Liver (tissue), 9 donors: Measurements from ENCODE around the gene PLXDC2. TPM values are rescaled to one million over a fixed set of nuclear protein-coding genes. Genes with fewer than 3 reads are reported as not detected.

Experiments used
- DNase-seq: peaks from one replicate; pipeline ENCODE4 v3.0.0-alpha.2; 2017; ENCODE audit warnings: low spot score
- H3K27ac ChIP-seq, 2 donors: one replicate each; pipeline ENCODE4 v1.7.0; 2013; ENCODE audit warnings: inconsistent platforms in 2 of 2, low read length in 2 of 2, control low read depth in 1 of 2, low read depth in 1 of 2, mild to moderate bottlenecking in 1 of 2
- H3K27me3 ChIP-seq, 4 donors: one replicate each; pipeline versions ENCODE4 v1.6.1 to v1.7.0; 2013; ENCODE audit warnings: low read length in 3 of 4, inconsistent platforms in 1 of 4, mild to moderate bottlenecking in 1 of 4, moderate library complexity in 1 of 4; ENCODE audit not compliant: control insufficient read depth in 4 of 4, insufficient read depth in 4 of 4
- H3K36me3 ChIP-seq, 4 donors: one replicate each; pipeline versions ENCODE4 v1.6.1 to v1.7.0; 2013; ENCODE audit warnings: low read length in 3 of 4, mild to moderate bottlenecking in 3 of 4, low read depth in 1 of 4, moderate library complexity in 1 of 4; ENCODE audit not compliant: control insufficient read depth in 4 of 4, insufficient read depth in 3 of 4
- H3K4me1 ChIP-seq, 4 donors: one replicate each; pipeline versions ENCODE4 v1.6.1 to v1.7.0; 2013; ENCODE audit warnings: low read length in 3 of 4, mild to moderate bottlenecking in 3 of 4, moderate library complexity in 1 of 4; ENCODE audit not compliant: control insufficient read depth in 4 of 4, insufficient read depth in 4 of 4
- H3K4me3 ChIP-seq, 3 donors: one replicate each; pipeline versions ENCODE4 v1.6.1 to v1.7.0; 2013; ENCODE audit warnings: low read length in 3 of 3, control low read depth in 1 of 3, low read depth in 1 of 3, mild to moderate bottlenecking in 1 of 3
- H3K9ac ChIP-seq, 2 donors: one replicate each; pipeline ENCODE4 v1.7.0; 2013; ENCODE audit warnings: low read length in 2 of 2, mild to moderate bottlenecking in 2 of 2, moderate library complexity in 2 of 2, control low read depth in 1 of 2, low read depth in 1 of 2
- H3K9me3 ChIP-seq, 4 donors: one replicate each; pipeline versions ENCODE4 v1.6.1 to v1.7.0; 2013; ENCODE audit warnings: low read length in 3 of 4; ENCODE audit not compliant: control insufficient read depth in 4 of 4
- ATF3 ChIP-seq: IDR thresholded peaks from 2 replicates; pipeline ENCODE4 v1.6.1; 2016; ENCODE audit warnings: antibody characterized with exemption
- CTCF ChIP-seq: fragments of 150-350 bp; IDR thresholded peaks from 2 replicates; pipeline ENCODE4 v1.5.1; 2017; ENCODE audit warnings: improper control_type of control experiment, low read depth, low read length; ENCODE audit not compliant: missing input control
- EGR1 ChIP-seq, 2 donors: IDR thresholded peaks; 2 replicates each; pipeline ENCODE4 v1.6.1; 2016 to 2018; ENCODE audit warnings: antibody characterized with exemption in 2 of 2, low read depth in 2 of 2
- FOXA1 ChIP-seq: IDR thresholded peaks from 2 replicates; pipeline ENCODE4 v1.6.1; 2016; ENCODE audit warnings: antibody characterized with exemption
- FOXA2 ChIP-seq: IDR thresholded peaks from 2 replicates; pipeline ENCODE4 v1.6.1; 2016; ENCODE audit warnings: antibody characterized with exemption
- GABPA ChIP-seq, 2 donors: IDR thresholded peaks in 1 of 2; conservative IDR thresholded peaks in 1 of 2; 2 replicates each; pipeline ENCODE4 v1.6.1; 2016; ENCODE audit warnings: antibody characterized with exemption in 2 of 2, mild to moderate bottlenecking in 1 of 2, moderate library complexity in 1 of 2
- HNF4A ChIP-seq, 2 donors: conservative IDR thresholded peaks; 2 replicates each; pipeline ENCODE4 v1.6.1; 2016; ENCODE audit warnings: antibody characterized with exemption in 2 of 2, mild to moderate bottlenecking in 2 of 2
- HNF4G ChIP-seq: IDR thresholded peaks from 2 replicates; pipeline ENCODE4 v1.6.1; 2016; ENCODE audit warnings: antibody characterized with exemption
- JUND ChIP-seq, 2 donors: IDR thresholded peaks; 2 replicates each; pipeline ENCODE4 v1.6.1; 2016; ENCODE audit warnings: antibody characterized with exemption in 2 of 2
- NR2F2 ChIP-seq: IDR thresholded peaks from 2 replicates; pipeline ENCODE4 v1.6.1; 2016; ENCODE audit warnings: antibody characterized with exemption
- RAD21 ChIP-seq, 2 donors: IDR thresholded peaks; 2 replicates each; pipeline ENCODE4 v1.6.1; 2016; ENCODE audit warnings: antibody characterized with exemption in 2 of 2, mild to moderate bottlenecking in 2 of 2
- REST ChIP-seq: IDR thresholded peaks from 2 replicates; pipeline ENCODE4 v1.6.1; 2016; ENCODE audit warnings: antibody characterized with exemption, mild to moderate bottlenecking
- RXRA ChIP-seq, 2 donors: IDR thresholded peaks; 2 replicates each; pipeline ENCODE4 v1.6.1; 2017 to 2018; ENCODE audit warnings: antibody characterized with exemption in 2 of 2, mild to moderate bottlenecking in 1 of 2
- SP1 ChIP-seq: IDR thresholded peaks from 2 replicates; pipeline ENCODE4 v1.6.1; 2018; ENCODE audit warnings: antibody characterized with exemption, mild to moderate bottlenecking
- TAF1 ChIP-seq: conservative IDR thresholded peaks from 2 replicates; pipeline ENCODE4 v1.6.1; 2016; ENCODE audit warnings: antibody characterized with exemption, mild to moderate bottlenecking
- YY1 ChIP-seq: IDR thresholded peaks from 2 replicates; pipeline ENCODE4 v1.6.1; 2016; ENCODE audit warnings: antibody characterized with exemption, mild to moderate bottlenecking
- ZBTB33 ChIP-seq: IDR thresholded peaks from 2 replicates; pipeline ENCODE4 v1.6.1; 2016; ENCODE audit warnings: antibody characterized with exemption
- WGBS: extraction: QIAGEN DNeasy Blood & Tissue Kit; methylation state at CpG from one replicate; pipeline ENCODE4 v1.1.7; 2013; 5-methylcytosine and 5-hydroxymethylcytosine counted together
- polyA plus RNA-seq, 2 donors: library from polyadenylated mRNA; stranded (reverse) in 1 of 2; unstranded in 1 of 2; fragments of 200-250 nt in 1 of 2; fragments of >200 nt in 1 of 2; fragmentation: Nextera tagmentation in 1 of 2; extraction: Ambion mirVana in 1 of 2; gene quantifications; one replicate each; pipeline versions ENCODE4 v1.2.1 to v1.2.3, GENCODE V29; 2013 to 2015
- total RNA-seq, 2 donors: library from RNA; depleted of rRNA; stranded (reverse); fragments of >200 nt; gene quantifications; one replicate each; pipeline ENCODE4 v1.2.3, GENCODE V29; 2014
- donor health status: healthy.
- donor health status: healthy.
- donor health status: healthy.
- donor health status: healthy.
- donor health status: healthy.

PLXDC2 gene
- total and polyA plus RNA-seq, 4 donors: 1.4 to 5.1 (median 2.4) TPM

- TF ChIP-seq REST (no peak), ZBTB33 (no peak), NR2F2 (no peak), HNF4G (no peak), HNF4A (conservative IDR thresholded peaks at IDR 0.05) (no peak), YY1 (no peak), RXRA (IDR thresholded peaks at IDR 0.05) (no peak), GABPA (IDR thresholded peaks at IDR 0.05 in 1 of 2, conservative IDR thresholded peaks at IDR 0.05 in 1 of 2) (no peak), JUND (IDR thresholded peaks at IDR 0.05) (no peak), FOXA1 (no peak), EGR1 (IDR thresholded peaks at IDR 0.05; ENCODE audit: low read depth in 2 of 2) (no peak), TAF1 (no peak), ATF3 (no peak), CTCF (no peak), RAD21 (IDR thresholded peaks at IDR 0.05) (no peak), FOXA2 (no peak)
- no peaks in the 10 kb centered on the region for H3K36me3 ChIP-seq
- H3K27me3 ChIP-seq: no peaks in the 10 kb centered on the region
- no peak overlapping the region for H3K27ac ChIP-seq
- no peak for DNase-seq
- H3K9ac ChIP-seq: no peak overlapping the region
- 91% methylated on average over 2 of the region's 2 CpGs for WGBS
- H3K4me1 ChIP-seq: no peaks in the 10 kb centered on the region
- H3K4me3 ChIP-seq: no peak overlapping the region
- H3K9me3 ChIP-seq: peaks cover 0 to 4% (median 2%) of the 10 kb centered on the region in 4 donors
Measured at GRCh38 chr10:20128811-20129210, 312.6 kb downstream of the PLXDC2 start.

GRCh38 chr10:20132816-20133215, 316.6 kb downstream of the PLXDC2 start:
- no peak for DNase-seq
- no peaks in the 10 kb centered on the region for H3K36me3 ChIP-seq
- no peaks in the 10 kb centered on the region for H3K27me3 ChIP-seq
- no peak overlapping the region for H3K9ac ChIP-seq
- 80% methylated on average over 2 of the region's 2 CpGs for WGBS
- H3K4me1 ChIP-seq: no peaks in the 10 kb centered on the region
- H3K27ac ChIP-seq: no peak overlapping the region
- H3K9me3 ChIP-seq: peaks cover 3 to 8% (median 5%) of the 10 kb centered on the region in 4 donors
- H3K4me3 ChIP-seq: no peak overlapping the region
- TF ChIP-seq EGR1 (IDR thresholded peaks at IDR 0.05; ENCODE audit: low read depth in 2 of 2): no peak
- no peak for TF ChIP-seq ZBTB33
- TF ChIP-seq FOXA2: no peak
- no peak for TF ChIP-seq RXRA (IDR thresholded peaks at IDR 0.05)
- no peak for TF ChIP-seq SP1
- no peak for TF ChIP-seq NR2F2
- no peak for TF ChIP-seq HNF4G
- TF ChIP-seq REST: no peak
- TF ChIP-seq FOXA1: no peak
- no peak for TF ChIP-seq ATF3
